ENCODE measurements around the gene HDHD3. TPM values are rescaled to one million over a fixed set of nuclear protein-coding genes. Genes with fewer than 3 reads are reported as not detected.

The HDHD3 gene
- total RNA-seq, 4 donors from 2014 or later = 17.0 to 31.3 (median 25.1) TPM

GRCh38 chr9:113390192-113390960, 13.6 kb upstream of the HDHD3 start:
- 88 to 100% methylated on average over 1 to 4 of the region's 17 CpGs for WGBS, 2 donors (ENCODE audit: low coverage in 1 of 2)
- H3K27ac ChIP-seq = no peak overlapping the region

GRCh38 chr9:113389451-113389850, 12.7 kb upstream of the HDHD3 start:
- Histone ChIP-seq H3K4me3 (no peak overlapping the region), H3K36me3 (peaks cover 0 to 80% of the 10 kb centered on the region in 2 donors), H3K4me1 (no peaks in the 10 kb centered on the region), H3K9me3 (no peaks in the 10 kb centered on the region), H3K27ac (no peak overlapping the region), H3K27me3 (no peaks in the 10 kb centered on the region)
- WGBS, 2 donors (ENCODE audit: low coverage in 1 of 2) = 80% methylated on average over 1 of the region's 11 CpGs; no CpG with 5 or more reads in 1 of the 2 donors
- no peak for TF ChIP-seq CTCF (IDR thresholded peaks at IDR 0.05)
- no peak for TF ChIP-seq POLR2AphosphoS5 (IDR thresholded peaks at IDR 0.05)
- TF ChIP-seq POLR2A (IDR thresholded peaks at IDR 0.05) = no peak
- ATAC-seq = no peak

More at GRCh38 chr9:113390192-113390960, 13.6 kb upstream of the HDHD3 start:
- H3K4me3 ChIP-seq = no peak overlapping the region
- no peaks in the 10 kb centered on the region for H3K27me3 ChIP-seq
- ATAC-seq = no peak
- no peaks in the 10 kb centered on the region for H3K9me3 ChIP-seq
- peaks cover 0 to 83% of the 10 kb centered on the region in 2 donors for H3K36me3 ChIP-seq
- H3K4me1 ChIP-seq = no peaks in the 10 kb centered on the region
- TF ChIP-seq EP300 (IDR thresholded peaks at IDR 0.05) (no peak), POLR2AphosphoS5 (IDR thresholded peaks at IDR 0.05) (no peak), CTCF (IDR thresholded peaks at IDR 0.05) (no peak), POLR2A (IDR thresholded peaks at IDR 0.05) (no peak)

GRCh38 chr9:113388833-113389232, 12.0 kb upstream of the HDHD3 start:
- no peak for TF ChIP-seq CTCF (IDR thresholded peaks at IDR 0.05)
- no peak for TF ChIP-seq POLR2AphosphoS5 (IDR thresholded peaks at IDR 0.05)
- no peak for TF ChIP-seq EP300 (IDR thresholded peaks at IDR 0.05)
- TF ChIP-seq POLR2A (IDR thresholded peaks at IDR 0.05) = no peak
- H3K27me3 ChIP-seq = no peaks in the 10 kb centered on the region
- H3K9me3 ChIP-seq = no peaks in the 10 kb centered on the region
- 97% methylated on average over 6 of the region's 13 CpGs; no CpG with 5 or more reads in 1 of the 2 donors for WGBS, 2 donors (ENCODE audit: low coverage in 1 of 2)
- H3K27ac ChIP-seq = no peak overlapping the region
- H3K4me3 ChIP-seq = no peak overlapping the region
- peaks cover 0 to 75% of the 10 kb centered on the region in 2 donors for H3K36me3 ChIP-seq
- no peaks in the 10 kb centered on the region for H3K4me1 ChIP-seq
- ATAC-seq = no peak

GRCh38 chr9:113387560-113388230, 10.9 kb upstream of the HDHD3 start:
- Histone ChIP-seq H3K4me1 (no peaks in the 10 kb centered on the region), H3K27me3 (no peaks in the 10 kb centered on the region), H3K4me3 (no peak overlapping the region), H3K27ac (no peak overlapping the region), H3K36me3 (peaks cover 0 to 64% of the 10 kb centered on the region in 2 donors), H3K9me3 (no peaks in the 10 kb centered on the region)
- 64 to 82% methylated on average over 4 of the region's 9 CpGs for whole genome bisulfite sequencing, 2 donors (ENCODE audit: low coverage in 1 of 2)
- no peak for ATAC-seq
- no peak for TF ChIP-seq CTCF (IDR thresholded peaks at IDR 0.05)
- TF ChIP-seq EP300 (IDR thresholded peaks at IDR 0.05) = no peak
- TF ChIP-seq POLR2AphosphoS5 (IDR thresholded peaks at IDR 0.05) = no peak
- no peak for TF ChIP-seq POLR2A (IDR thresholded peaks at IDR 0.05)
